ENCODE results near the gene SOCS2.
"Not testable (repeated sequence)": the region's sequence is repeated elsewhere in the genome, so short reads cannot be mapped to it uniquely, and the experiment has no call there.

The SOCS2 gene, protein sequence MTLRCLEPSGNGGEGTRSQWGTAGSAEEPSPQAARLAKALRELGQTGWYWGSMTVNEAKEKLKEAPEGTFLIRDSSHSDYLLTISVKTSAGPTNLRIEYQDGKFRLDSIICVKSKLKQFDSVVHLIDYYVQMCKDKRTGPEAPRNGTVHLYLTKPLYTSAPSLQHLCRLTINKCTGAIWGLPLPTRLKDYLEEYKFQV

DNA sequence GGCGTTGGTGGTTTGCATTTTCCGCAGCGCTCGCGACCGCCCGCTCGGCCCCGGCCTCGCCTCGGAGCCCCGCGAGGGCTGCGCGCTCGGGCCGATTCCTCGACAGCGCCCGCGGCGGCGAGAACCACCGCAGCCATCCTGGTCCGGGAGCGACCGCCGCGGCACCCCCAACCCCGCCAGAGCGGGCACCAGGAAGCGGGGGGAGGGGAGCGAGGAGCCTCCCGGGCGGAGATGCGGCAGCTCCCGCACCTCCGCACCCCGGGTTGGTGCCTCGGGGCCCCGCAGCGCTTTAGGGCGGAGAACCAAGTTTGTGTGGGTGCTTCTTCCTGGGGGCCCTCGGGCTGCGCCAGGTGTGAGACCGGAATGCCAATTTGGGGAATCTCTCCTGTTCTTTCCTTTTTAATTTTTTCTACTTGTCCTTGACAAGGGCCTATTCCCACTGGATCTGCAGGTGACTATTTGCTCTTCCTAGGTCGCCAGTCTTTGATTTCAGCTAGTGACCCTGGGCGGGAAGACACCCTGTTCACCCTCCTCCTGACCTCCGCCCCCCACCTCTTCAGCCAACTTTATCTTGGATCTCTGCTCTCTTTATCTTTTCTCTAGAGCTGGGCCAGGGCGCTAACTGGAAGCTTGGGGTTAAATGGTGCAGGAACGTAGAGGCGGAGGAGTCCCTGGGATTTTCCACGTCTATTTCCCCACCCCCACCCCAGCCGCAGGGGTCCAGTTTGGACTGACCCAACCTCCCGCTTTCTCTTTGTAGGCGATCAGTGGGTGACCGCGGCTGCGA is at the start of gene SOCS2:
Gene SOCS2 (plus strand): TSS at position 751 of the 787 bp plus-strand sequence. CDS start 223 bp downstream, outside the sequence.
- peak in 1 of 2 experiments; percentile 57 for DNase-seq

DNA sequence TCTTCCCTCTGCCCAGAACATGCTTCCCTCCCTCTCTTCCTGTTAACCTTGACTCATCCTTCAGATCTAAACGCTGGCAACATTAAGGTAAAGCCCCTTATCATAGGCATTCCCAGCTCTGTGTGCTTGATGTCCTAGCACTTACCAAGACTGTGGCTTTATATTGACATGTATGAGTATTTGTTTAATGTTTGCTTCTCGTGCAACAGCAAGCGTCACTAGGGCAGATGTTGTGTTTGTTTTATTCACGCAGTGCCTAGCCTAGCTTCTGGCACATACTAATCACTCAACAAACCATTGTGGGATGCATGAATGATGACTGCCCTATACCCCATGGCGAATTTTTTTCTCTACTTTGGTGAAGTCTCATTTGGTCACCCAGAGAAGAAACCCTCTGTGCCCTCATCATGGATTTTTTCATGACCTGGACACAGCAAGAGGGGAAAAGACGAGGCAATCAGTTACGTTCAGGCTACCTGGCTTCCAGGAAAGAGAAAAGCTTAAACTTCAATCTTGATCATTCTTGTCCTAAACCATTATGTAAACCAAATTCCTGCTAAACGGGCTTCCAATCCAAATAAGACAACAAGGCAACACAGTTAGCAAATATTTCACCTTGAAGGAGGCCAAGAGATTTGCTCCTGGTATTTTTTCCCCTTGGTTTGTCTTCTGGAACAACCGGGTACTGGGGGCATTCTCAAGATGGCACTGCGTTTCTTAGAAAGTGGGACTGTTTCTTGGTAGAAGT is 47.9 kb upstream of the SOCS2 start:
- DNase-seq: no peak

DNA sequence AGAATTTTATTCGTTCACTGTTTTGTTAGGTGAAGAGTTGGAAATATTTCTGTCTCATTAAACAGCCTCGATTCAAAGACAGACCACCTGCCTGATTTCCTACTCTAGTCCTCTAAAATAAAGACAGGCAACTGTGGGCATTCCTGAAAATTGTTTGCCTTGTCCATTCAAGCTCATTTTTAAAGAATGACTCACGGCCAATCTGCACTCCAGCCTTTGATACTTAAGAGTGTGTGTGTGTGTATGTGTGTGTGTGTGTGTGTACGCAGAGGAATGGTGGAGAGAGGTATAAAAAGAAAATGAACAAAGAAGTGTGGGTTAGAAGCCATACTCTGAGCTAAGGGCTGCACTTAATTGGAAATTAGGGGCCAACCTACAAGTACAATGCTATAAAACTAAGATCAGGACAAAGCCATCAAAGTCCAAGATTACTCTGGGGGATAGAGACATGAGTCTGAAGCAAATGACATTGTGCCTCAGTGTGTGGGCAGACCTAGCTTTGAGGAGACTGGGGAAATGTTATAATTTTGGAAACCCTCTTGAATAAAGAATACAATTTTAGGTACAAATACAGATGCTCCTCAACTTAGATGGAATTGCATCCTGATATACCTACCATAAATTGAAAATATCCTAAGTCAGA is 45.6 kb upstream of the SOCS2 start:
- DNase-seq: peak in 1 of 2 experiments; percentile 8

DNA sequence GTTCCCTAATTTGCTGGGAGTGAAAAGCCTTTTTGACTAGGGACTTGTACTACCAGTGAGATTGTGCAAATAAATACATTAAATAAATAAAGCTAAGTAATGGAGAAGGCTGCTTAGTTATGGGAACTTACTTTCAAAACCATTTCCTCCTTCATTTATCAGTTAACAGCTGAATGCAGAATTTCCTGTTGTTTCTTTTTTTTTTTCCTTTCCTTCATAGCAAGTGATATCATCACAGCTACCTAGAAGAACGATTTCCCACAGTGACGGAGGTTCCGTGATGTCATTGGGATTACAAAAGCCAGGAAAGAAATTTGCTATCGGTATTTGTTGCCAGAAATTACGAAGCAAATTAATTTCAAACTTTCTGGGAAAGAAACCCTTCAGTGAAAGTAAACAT is 42.1 kb upstream of the SOCS2 start:
- DNase-seq: no peak

DNA sequence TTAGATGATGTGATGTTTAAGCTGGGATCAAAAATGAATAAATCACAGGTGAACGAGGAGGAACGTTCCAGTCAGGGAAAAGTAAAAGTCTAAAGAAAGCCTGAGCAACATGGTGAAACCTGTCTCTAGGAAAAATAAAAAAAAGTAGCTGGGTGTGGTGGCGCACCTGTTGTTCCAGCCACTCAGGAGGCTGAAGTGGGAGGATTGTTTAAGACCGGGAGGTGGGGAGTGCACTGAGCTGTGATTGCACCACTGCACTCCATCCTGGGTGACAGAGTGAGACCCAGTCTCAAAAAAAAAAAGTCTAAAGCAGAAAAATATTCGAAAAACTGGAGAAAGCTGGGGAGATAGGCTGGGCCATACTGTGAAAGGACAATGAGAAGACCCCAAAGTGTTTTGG is 39.2 kb upstream of the SOCS2 start:
- DNase-seq: no peak

DNA sequence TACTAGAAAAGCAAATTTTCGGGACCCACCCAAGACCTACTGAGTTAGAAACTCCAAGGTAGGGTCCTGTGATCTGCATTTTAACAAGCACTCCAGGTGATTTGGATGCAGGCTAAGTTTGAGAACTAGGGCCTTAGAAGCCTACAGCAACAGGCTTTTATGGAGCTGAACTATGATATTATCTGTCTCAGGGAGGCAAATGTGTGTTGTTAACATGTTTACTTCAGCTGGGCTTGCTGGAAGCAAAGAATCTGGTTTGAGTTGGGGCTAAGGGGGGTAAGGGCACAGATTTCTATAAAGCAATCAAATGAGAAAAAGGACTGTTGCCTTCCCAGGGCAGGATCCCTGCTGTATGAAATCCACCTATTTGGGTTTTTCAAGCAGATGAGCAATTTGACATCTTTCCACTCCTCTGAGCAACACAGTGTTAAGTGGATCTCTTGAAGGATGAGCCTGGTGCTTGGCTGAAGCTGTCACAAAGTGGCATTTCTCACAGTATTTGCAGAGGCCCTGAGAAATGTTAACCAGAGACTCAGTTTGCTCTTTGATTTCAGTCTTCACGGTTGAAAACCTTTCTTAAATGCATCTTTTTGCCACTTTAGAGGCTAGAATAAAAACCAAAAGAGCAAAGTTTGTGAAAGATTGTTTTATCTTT is 36.2 kb upstream of the SOCS2 start:
- DNase-seq: no peak

DNA sequence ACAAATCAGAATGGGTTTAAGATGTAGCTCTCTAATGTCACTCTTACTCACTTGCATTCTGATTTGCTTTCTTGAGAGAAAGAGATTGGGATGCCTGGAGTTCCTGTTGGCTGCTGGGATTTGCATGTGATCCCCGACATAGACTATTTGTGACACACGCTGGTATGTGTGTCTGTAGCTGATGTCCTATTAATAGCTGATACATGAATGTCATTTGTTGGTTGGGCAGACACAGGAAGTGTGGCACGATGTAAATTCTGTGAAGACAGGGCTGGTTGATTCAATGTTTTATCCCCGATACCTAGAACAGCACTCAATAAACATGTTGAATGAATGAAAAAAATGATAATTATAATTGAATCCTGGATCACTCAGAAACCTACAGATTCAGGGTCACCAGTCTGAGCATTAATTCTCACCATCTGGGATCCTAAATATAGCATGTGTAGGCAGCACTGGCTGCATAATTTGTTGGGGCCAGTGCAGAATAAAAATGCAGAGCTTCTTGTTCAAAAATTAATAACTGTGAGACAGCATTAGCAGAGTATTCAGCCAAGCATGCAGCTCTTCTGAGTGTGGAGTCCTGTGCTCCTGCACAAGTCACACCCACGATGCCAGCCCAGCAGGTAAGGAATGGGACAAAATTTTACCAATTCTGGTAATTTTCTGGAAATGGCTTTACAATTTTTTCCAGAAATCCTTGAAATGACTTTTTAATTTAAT is 35.5 kb upstream of the SOCS2 start:
- DNase-seq: no peak

DNA sequence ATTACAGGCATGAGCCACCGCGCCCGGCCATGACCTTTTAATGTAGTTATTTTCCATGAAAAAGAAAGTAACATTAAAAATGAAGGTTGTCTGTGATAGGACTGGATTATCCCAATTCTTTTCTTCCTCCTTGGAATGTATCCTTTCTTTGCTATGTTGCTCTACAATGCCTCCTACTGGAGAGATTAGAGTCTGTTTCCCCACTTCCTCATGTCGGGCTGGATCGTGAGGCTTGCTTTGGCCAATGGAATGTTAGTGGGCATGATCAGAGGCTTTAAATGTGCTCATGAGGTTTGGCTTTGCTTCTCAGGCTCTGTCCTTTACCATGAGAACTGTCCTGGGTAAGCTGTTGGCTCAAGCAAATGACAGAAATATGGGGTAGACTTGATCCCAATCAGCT is 34.7 kb upstream of the SOCS2 start:
- no peak for DNase-seq

DNA sequence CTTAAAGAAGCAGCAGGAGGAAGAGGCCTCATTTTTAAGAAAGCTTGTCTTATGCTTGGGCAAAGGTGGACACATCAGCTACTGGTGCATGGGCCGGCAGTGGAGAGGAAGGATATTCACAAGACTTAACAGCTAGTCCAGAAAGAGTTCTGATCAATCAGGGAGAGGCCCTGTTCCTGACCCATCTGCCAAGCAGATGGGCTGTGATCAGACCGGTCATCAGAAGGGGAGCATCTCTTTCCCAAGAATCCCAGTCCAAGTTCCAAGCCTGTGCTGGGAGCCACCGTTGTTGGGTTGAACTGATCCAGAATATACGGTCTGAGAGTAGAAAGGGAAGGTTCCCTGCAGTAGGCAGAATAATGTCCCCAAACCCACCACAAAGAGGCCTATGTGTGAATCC is 32.7 kb upstream of the SOCS2 start:
- DNase-seq: no peak

DNA sequence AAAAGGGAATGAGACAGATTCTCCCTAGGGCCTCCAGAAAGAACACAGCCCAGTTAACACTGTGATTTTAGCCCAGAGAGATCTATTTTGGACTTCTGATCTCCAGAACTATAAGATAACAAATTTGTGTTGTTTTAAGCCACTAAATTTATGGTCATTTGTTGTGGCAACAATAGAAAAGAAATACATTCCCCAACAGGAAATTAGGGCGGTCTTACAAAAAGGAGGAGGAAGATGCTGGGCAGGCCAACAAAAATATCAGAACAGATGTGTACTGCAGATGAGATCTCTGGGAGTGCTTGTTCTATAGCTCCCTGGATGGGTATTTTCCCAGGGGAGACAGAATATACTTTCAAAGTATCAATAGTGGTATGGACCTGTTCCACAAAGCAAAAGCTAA is 32.0 kb upstream of the SOCS2 start:
- no peak for DNase-seq

DNA sequence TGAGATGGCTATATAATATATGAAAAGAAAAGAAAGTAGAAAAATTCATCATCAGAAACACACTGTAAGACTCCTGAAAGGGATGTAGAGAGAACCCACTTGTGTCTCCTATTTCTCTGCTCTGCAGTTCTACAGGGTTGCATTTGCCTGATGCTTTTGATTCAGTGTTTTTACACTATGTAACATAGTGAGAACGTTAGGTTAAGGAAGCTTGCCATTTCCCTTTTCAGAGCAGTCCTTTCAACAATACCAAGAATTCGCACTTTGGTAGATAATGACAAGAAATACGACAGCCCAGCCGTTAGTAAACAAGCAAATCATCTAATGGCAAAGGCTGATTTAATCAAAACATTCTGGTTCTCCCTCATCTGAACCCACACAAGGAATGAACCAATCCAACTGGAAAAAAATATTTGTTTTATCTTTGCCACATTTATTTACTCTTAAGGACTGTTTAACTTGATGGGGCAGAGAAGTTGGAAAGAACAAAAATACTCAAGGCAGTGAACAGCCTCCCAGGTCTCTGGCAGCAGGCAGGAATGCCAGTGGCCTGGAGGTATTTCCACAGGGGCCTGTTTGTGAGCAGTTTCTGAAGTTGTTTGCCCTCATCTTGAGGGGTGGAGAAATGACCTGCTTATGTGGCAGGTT is 30.8 kb upstream of the SOCS2 start:
- no peak for DNase-seq

DNA sequence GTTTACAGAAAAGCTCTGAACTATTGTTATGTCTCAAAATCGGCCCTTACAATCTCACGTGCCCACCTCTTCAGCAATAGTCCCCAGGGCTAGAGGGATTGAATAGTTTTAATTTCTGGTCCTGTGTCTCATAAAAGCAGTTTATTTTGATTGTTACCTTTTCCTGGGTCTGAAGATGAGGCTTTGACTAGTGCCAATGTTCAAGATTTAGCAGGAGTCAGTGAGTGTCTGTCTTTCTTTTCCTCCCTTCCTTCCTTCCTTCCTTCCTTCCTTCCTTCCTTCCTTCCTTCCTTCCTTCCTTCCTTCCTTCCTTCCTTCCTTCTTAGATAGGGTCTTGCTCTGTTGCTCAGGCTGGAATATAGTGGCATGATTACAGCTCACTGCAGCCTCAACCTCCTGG is 24.7 kb upstream of the SOCS2 start:
- no peak for DNase-seq

DNA sequence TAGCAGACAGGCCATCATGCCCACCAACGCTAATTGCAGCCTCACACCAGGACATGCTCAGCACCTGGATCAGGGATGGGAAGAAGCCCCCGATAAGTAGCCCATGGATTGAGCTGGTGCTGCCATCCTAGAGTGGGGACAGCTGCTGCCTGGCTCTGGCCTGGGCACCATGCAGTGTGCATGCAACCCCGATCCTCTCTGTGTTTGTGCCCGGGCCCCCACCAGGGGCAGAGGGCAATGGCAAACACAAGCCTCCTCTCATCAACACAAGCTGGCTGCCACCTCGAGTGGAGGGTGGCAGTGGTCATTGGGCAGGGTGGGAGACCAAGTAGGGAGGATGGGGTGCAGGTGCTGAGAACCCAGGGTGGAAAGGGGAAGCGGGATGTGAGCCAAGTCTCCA is 23.3 kb upstream of the SOCS2 start:
- DNase-seq: no peak

DNA sequence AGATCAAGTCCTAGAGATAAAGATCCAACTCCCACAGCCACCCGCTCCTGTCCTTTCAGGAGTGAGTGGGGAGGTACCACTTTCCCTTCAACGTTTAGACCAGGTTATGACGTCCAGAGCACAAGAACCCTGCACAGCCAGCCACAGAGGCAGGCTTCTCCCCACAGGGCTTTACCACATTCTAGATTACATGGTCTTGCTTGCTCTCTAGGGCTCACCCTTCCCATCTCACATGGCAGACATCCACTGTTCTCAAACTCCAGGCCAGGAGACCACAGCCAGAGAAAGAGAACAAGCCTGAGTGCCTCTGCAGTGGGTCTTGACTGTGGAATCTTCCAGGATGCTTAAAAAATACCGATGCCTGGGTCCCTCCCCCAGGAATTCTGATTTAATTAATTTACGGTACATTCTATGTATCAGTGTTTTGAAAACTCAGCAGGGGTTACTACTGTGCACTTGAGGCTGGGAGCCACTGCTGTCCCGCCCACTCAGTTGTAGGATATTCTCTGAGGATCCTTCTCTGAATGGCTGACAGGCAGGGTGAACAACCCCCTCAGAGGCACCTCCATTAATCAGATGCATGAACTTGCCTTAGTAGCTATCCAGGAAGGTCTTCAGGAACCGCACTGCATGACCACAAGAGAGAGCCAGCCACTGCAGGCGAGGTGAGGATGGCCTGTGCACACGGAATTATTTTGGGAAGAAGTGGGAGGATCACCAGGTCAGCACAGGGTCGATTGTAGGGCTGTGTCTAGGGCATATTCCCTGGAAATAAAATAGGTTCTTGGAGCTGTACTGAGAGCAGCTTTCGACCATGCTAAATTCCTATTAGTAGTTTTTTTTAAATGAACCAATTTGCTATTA is 21.5 kb upstream of the SOCS2 start:
- no peak for DNase-seq

DNA sequence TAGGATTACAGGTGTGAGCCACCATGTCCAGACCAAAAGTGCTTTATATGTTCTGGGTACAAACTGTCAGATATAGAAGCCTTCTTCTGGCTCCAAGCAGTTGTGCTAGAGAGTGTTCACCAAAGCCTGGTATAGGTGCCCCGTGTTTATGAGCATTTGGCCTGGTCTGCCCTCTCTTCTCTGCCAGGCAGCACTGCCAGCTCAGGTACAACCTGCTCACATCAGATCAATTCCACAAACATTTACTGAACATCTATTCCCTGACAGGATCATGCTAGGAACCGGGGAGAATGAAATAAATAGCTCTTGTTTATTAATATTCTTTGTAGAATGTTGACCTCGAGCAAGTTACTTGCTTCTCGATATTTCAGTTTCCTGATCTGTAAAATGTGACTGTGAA is 20.0 kb upstream of the SOCS2 start:
- DNase-seq: no peak

DNA sequence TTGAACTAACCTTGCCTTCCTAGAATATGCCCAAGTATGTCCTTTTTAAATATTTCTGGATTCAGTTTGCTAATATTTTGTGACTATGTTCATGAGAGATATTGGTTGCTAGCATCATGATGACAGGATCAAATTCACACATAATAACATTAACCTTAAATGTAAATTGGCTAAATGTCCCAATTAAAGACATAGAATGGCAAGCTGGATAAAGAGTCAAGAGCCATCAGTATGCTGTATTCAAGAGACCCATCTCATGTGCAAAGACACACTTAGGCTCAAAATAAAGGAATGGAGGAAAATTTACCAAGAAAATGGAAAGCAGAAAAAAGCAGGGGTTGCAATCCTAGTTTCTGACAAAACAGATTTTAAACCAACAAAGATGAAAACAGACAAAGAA is 14.6 kb upstream of the SOCS2 start:
- not testable (repeated sequence) for DNase-seq

DNA sequence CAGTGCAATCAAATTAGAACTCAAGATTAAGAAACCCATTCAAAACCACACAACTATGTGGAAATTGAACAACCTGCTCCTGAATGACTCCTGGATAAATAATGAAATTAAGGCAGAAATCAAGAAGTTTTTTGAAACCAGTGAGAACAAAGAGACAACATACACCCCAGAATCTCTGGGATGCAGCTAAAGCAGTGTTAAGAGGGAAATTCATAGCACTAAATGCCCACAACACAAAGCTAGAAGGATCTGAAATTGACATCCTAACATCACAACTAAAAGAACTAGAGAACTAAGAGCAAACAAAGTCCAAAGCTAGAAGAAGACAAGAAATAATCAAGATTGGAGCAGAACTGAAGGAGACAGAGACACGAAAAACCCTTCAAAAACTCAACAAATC is 13.8 kb upstream of the SOCS2 start:
- DNase-seq: not testable (repeated sequence)

DNA sequence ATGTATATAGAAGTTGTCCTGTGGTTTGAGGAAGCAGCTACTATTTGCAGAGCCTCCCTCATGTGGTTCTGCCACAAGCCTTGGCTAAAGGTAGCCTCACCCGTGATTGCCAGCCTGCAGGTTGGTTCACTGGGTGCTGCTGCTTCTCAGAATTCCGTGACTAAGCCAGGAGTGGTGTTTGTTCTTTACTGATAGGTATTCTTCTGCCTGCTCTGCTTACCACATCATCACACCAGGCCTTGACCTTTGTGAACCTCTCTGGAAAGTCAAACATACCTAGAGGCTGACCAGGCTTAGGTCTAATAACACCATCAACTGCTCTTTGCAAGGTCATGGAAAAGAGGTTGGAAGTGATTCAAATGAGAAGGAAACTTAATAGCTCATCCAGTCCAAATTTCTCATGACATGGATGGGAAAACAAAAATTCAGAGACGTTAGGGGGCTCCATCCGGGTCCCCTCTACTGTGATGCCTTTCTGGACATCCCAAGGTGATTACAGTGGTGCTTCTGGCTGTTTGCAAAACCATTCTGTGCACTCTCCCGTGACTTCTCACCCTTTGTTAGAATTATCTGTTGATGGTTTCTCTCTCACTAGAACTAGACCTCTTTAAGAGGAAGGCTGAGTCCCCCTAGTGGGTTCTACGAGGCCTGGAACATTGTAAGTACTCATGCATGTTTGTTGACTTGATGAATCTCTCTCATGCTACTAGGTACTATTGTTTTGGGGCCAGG is 8.5 kb upstream of the SOCS2 start:
- no peak for DNase-seq

DNA sequence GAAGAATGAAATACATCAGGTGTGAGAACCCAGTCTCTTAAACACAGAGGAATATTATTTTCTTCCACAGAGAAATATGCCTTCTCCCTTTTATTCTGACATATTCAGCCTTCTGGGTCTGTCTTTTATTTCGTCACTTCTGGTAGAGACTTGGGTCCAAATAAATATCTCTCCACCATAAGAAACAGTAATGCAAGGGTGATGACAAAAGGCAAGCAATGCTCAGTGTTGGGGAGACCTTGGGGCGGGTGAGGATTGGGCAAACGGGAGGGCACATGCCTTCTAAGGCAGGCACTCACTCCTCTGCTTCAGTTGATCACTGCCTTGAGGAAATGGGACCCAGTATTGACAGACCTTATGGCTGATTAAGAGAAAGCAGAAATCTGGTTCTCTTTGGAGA is 6.7 kb upstream of the SOCS2 start:
- DNase-seq: no peak

DNA sequence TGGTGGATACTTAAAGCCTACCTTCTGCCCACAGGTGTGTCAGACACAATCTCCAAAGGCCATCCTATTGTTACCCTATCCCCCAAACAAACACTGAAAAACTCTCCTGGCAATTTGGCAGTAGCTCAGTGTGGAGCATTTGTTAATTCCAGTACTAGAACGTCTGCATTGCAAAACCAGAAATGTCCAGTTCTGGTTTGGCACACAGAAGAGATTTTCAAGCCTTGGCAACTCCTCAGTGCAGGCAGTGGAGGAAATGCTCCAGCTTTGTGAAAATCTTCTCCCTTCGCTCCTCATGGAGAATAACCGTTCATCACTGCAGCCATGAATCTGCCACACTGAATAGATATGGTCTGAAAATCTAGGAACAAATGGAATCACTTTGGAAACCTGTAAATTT is 5.3 kb upstream of the SOCS2 start:
- DNase-seq: no peak

Measured in SW 1271 (cell line).